ENCODE measurements around the gene ADCY3. TPM values are rescaled to one million over a fixed set of nuclear protein-coding genes. Genes with fewer than 3 reads are reported as not detected.
A peak's percentile ranks its signal among the peaks of the same experiment; 100 is the strongest.

ADCY3 gene
- total and polyA plus RNA-seq, 10 of the 15 experiments (the other 5 are each of a cell fraction or from before 2014, with no cell fraction given), result 2.8 to 102 (median 50.4) TPM

- no peak for TF ChIP-seq RB1 (IDR thresholded peaks at IDR 0.05; ENCODE audit: borderline replicate concordance)
- no peak for TF ChIP-seq NFIC (IDR thresholded peaks at IDR 0.05; ENCODE audit: low read depth, low read length)
- TF ChIP-seq NFYA (IDR thresholded peaks at IDR 0.05; ENCODE audit: borderline replicate concordance, low read depth, low read length), result no peak
These were observed 34.6 kb downstream of the ADCY3 start (continued) for GRCh38 chr2:24885221-24886125.

GRCh38 chr2:24883946-24884345 lies 36.1 kb downstream of the ADCY3 start:
- peaks cover 25% of the 10 kb centered on the region for H3K4me1 ChIP-seq (ENCODE audit: control insufficient read depth, insufficient read depth, low read length)
- 0 out of 2 replicates have a peak overlapping the region, but pooled peaks have one; percentile 32 for H3K4me3 ChIP-seq
- H3K79me2 ChIP-seq (ENCODE audit: control insufficient read depth, insufficient read depth, low read length), result peaks cover 58% of the 10 kb centered on the region
- intact Hi-C loops (cut with micrococcal nuclease; ENCODE audit: unreplicated experiment) (no loop called here), in situ Hi-C loops (cut with MboI) (no loop called here)
- CTCF ChIA-PET, result interaction anchor here (0.6 to 1.7 kb wide), 10 partner anchors 37 to 669 kb away, joined by 3 to 4 read pairs (median 3); no protein-coding TSS in a partner anchor
- RAD21 ChIA-PET (ENCODE audit: unreplicated experiment), result no interaction called here
- no peak for FAIRE-seq
- H3K27me3 ChIP-seq (replicated peaks in 1 of 2; ENCODE audit: control insufficient read depth in 2 of 2, insufficient read depth in 2 of 2, low read length in 1 of 2), result no peaks in the 10 kb centered on the region
- POLR2A ChIA-PET, result no interaction called here
- peak overlapping the region; percentile 56 for H3K27ac ChIP-seq (ENCODE audit: control insufficient read depth, insufficient read depth)
- H4K20me1 ChIP-seq (ENCODE audit: control insufficient read depth, insufficient read depth), result no peaks in the 10 kb centered on the region; the same call in 1 of the 2 replicates
- SMC1A ChIA-PET (ENCODE audit: uncharacterized antibody, unreplicated experiment), result interaction anchor here (1.6 kb wide), 1 partner anchor 9 kb away, joined by 4 read pairs; no protein-coding TSS in a partner anchor
- H3K4me2 ChIP-seq (ENCODE audit: control insufficient read depth, insufficient read depth), result peak overlapping the region; percentile 7; the same call in 1 of the 2 replicates
- no peak for DNase-seq (ENCODE audit: low read depth, low spot score)
- no TSS peak for BruUV-seq (replicated peaks)
- no peak overlapping the region for H2AFZ ChIP-seq (ENCODE audit: control insufficient read depth, low read depth, low read length)
- WGBS (ENCODE audit: insufficient coverage, insufficient replicate concordance, low lambda C conversion rate, missing lambda C conversion rate), result 74% methylated on average over 4 of the region's 4 CpGs
- H3K36me3 ChIP-seq (ENCODE audit: control insufficient read depth in 2 of 2, insufficient read depth in 2 of 2, low read length in 1 of 2), result peaks cover 3% of the 10 kb centered on the region in 2 experiments
- H3K9ac ChIP-seq (ENCODE audit: control insufficient read depth, insufficient read depth, low read length), result no peak overlapping the region; the same call in 1 of the 2 replicates
- ATAC-seq, result no peak
- H3K9me3 ChIP-seq (replicated peaks; ENCODE audit: control insufficient read depth, insufficient read depth, low read length), result peaks cover 1% of the 10 kb centered on the region; the same call in 2 of the 3 replicates
- no peak for TF ChIP-seq CBX3 (IDR thresholded peaks at IDR 0.05; ENCODE audit: borderline replicate concordance, low read depth)
- TF ChIP-seq STAT3 (IDR thresholded peaks at IDR 0.05; ENCODE audit: low read depth, low read length), result no peak
- no peak for TF ChIP-seq SP1 (IDR thresholded peaks at IDR 0.05; ENCODE audit: low read depth, low read length)
- no peak for TF ChIP-seq ATF7 (IDR thresholded peaks at IDR 0.05; ENCODE audit: low read depth)
- no peak for TF ChIP-seq RFX5 (IDR thresholded peaks at IDR 0.05; ENCODE audit: low read depth, low read length)
- no peak for TF ChIP-seq BCLAF1 (IDR thresholded peaks at IDR 0.05)
- no peak for TF ChIP-seq EED (IDR thresholded peaks at IDR 0.05; ENCODE audit: low read depth)
- TF ChIP-seq NKRF (conservative IDR thresholded peaks at IDR 0.05), result no peak
- TF ChIP-seq IKZF2 (IDR thresholded peaks at IDR 0.05), result no peak
- TF ChIP-seq IKZF1 (conservative IDR thresholded peaks at IDR 0.05), result no peak
- no peak for TF ChIP-seq IRF5 (IDR thresholded peaks at IDR 0.05; ENCODE audit: borderline replicate concordance)
- TF ChIP-seq ZNF384 (IDR thresholded peaks at IDR 0.05; ENCODE audit: borderline replicate concordance, low read depth, low read length), result no peak
- TF ChIP-seq NR2F1 (conservative IDR thresholded peaks at IDR 0.05), result no peak
- no peak for TF ChIP-seq MXI1 (IDR thresholded peaks at IDR 0.05; ENCODE audit: low read depth, low read length)
